GM12878 (cell line): ENCODE data around the gene FXYD4.

Source experiments
- CHD1 ChIP-seq: IDR thresholded peaks from 2 replicates; pipeline ENCODE4 v1.6.1; 2012; ENCODE audit warnings: low read depth, low read length, improper control_type of control experiment
- ETV6 ChIP-seq, 2 experiments: fragments of 450-650 bp in 1 of 2; IDR thresholded peaks in 1 of 2; conservative IDR thresholded peaks in 1 of 2; 2 replicates each; pipeline ENCODE4 v1.6.1; 2014; ENCODE audit warnings: antibody characterized with exemption in 1 of 2, borderline replicate concordance in 1 of 2, low read depth in 1 of 2, mild to moderate bottlenecking in 1 of 2, moderate library complexity in 1 of 2
- EZH2 ChIP-seq: IDR thresholded peaks from 2 replicates; pipeline ENCODE4 v1.6.1; 2012; ENCODE audit warnings: low read depth, mild to moderate bottlenecking, control low read depth, inconsistent platforms, low read length, borderline replicate concordance; ENCODE audit not compliant: control insufficient read depth
- NFIC ChIP-seq: IDR thresholded peaks from 2 replicates; pipeline ENCODE4 v1.6.1; 2012; ENCODE audit warnings: low read depth, mild to moderate bottlenecking, inconsistent platforms, low read length, moderate library complexity
- PAX5 ChIP-seq: IDR thresholded peaks from 2 replicates; pipeline ENCODE4 v1.6.1; 2011; ENCODE audit warnings: low read depth, low read length, borderline replicate concordance
- POLR2A ChIP-seq: IDR thresholded peaks from 2 replicates; pipeline ENCODE4 v1.6.1; 2011; ENCODE audit warnings: low read depth, mild to moderate bottlenecking, low read length
- POLR2AphosphoS5 ChIP-seq: IDR thresholded peaks from 2 replicates; pipeline ENCODE4 v1.6.1; 2011; ENCODE audit warnings: mild to moderate bottlenecking, low read length, inconsistent platforms
- TF ChIP-seq, protein P1 (sequence below): IDR thresholded peaks from 2 replicates; pipeline ENCODE4 v1.6.1; 2012; ENCODE audit warnings: low read depth, low read length, improper control_type of control experiment
- TF ChIP-seq, protein P2 (sequence below), 3 experiments: IDR thresholded peaks in 2 of 3; conservative IDR thresholded peaks in 1 of 3; 2 replicates each; pipeline ENCODE4 v1.5.1; 2011; ENCODE audit warnings: low read depth in 3 of 3, low read length in 3 of 3, mild to moderate bottlenecking in 3 of 3, control low read depth in 2 of 3, moderate library complexity in 2 of 3, inconsistent platforms in 1 of 3, mixed read lengths in 1 of 3; ENCODE audit not compliant: control insufficient read depth in 2 of 3, insufficient read depth in 1 of 3; ENCODE audit errors: extremely low read depth in 1 of 3
- TF ChIP-seq, protein P3 (sequence below): IDR thresholded peaks from 2 replicates; pipeline ENCODE4 v1.6.1; 2011; ENCODE audit warnings: borderline replicate concordance, low read depth, mild to moderate bottlenecking, moderate library complexity, mixed read lengths, low read length; ENCODE audit not compliant: insufficient read depth; ENCODE audit errors: extremely low read length
- TF ChIP-seq, protein P4 (sequence below): fragments of 450-650 bp; formaldehyde crosslinking; IDR thresholded peaks from 2 replicates; pipeline ENCODE4 v1.4.0; 2020; ENCODE audit warnings: mild to moderate bottlenecking, moderate library complexity

DNA sequence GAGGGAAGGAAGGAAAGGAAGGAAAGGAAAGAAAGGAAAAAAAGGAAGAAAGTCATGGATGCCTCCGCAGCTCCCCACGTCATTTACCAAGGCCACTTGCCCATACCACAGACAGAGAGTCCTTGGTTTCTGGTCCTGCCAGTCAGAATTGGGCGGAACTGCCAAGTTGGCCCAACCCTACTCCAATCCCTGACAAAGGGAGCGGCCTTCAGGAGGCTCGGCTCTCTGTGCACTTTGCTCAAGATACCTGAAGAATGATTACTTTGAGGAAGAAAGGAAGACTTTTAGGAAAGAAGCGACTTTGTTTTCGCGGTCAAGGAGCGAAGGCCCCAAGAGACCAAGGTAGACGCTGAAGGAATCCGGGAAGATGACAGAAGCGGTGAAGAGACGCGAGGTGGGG is 49.1 kb upstream of the FXYD4 start:
- TF ChIP-seq, protein P1, sequence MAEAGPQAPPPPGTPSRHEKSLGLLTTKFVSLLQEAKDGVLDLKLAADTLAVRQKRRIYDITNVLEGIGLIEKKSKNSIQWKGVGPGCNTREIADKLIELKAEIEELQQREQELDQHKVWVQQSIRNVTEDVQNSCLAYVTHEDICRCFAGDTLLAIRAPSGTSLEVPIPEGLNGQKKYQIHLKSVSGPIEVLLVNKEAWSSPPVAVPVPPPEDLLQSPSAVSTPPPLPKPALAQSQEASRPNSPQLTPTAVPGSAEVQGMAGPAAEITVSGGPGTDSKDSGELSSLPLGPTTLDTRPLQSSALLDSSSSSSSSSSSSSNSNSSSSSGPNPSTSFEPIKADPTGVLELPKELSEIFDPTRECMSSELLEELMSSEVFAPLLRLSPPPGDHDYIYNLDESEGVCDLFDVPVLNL: no peak
- TF ChIP-seq, protein P2, sequence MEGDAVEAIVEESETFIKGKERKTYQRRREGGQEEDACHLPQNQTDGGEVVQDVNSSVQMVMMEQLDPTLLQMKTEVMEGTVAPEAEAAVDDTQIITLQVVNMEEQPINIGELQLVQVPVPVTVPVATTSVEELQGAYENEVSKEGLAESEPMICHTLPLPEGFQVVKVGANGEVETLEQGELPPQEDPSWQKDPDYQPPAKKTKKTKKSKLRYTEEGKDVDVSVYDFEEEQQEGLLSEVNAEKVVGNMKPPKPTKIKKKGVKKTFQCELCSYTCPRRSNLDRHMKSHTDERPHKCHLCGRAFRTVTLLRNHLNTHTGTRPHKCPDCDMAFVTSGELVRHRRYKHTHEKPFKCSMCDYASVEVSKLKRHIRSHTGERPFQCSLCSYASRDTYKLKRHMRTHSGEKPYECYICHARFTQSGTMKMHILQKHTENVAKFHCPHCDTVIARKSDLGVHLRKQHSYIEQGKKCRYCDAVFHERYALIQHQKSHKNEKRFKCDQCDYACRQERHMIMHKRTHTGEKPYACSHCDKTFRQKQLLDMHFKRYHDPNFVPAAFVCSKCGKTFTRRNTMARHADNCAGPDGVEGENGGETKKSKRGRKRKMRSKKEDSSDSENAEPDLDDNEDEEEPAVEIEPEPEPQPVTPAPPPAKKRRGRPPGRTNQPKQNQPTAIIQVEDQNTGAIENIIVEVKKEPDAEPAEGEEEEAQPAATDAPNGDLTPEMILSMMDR (IDR thresholded peaks at IDR 0.05 in 2 of 3, conservative IDR thresholded peaks at IDR 0.05 in 1 of 3; ENCODE audit: control insufficient read depth in 2 of 3, extremely low read depth in 1 of 3, insufficient read depth in 1 of 3, low read depth in 3 of 3, low read length in 3 of 3): no peak
- TF ChIP-seq, protein P3, sequence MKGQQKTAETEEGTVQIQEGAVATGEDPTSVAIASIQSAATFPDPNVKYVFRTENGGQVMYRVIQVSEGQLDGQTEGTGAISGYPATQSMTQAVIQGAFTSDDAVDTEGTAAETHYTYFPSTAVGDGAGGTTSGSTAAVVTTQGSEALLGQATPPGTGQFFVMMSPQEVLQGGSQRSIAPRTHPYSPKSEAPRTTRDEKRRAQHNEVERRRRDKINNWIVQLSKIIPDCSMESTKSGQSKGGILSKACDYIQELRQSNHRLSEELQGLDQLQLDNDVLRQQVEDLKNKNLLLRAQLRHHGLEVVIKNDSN: no peak
- no peak for TF ChIP-seq EZH2
- TF ChIP-seq POLR2A: no peak
- TF ChIP-seq NFIC: no peak
- no peak for TF ChIP-seq CHD1
- TF ChIP-seq, protein P4, sequence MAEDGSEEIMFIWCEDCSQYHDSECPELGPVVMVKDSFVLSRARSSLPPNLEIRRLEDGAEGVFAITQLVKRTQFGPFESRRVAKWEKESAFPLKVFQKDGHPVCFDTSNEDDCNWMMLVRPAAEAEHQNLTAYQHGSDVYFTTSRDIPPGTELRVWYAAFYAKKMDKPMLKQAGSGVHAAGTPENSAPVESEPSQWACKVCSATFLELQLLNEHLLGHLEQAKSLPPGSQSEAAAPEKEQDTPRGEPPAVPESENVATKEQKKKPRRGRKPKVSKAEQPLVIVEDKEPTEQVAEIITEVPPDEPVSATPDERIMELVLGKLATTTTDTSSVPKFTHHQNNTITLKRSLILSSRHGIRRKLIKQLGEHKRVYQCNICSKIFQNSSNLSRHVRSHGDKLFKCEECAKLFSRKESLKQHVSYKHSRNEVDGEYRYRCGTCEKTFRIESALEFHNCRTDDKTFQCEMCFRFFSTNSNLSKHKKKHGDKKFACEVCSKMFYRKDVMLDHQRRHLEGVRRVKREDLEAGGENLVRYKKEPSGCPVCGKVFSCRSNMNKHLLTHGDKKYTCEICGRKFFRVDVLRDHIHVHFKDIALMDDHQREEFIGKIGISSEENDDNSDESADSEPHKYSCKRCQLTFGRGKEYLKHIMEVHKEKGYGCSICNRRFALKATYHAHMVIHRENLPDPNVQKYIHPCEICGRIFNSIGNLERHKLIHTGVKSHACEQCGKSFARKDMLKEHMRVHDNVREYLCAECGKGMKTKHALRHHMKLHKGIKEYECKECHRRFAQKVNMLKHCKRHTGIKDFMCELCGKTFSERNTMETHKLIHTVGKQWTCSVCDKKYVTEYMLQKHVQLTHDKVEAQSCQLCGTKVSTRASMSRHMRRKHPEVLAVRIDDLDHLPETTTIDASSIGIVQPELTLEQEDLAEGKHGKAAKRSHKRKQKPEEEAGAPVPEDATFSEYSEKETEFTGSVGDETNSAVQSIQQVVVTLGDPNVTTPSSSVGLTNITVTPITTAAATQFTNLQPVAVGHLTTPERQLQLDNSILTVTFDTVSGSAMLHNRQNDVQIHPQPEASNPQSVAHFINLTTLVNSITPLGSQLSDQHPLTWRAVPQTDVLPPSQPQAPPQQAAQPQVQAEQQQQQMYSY (CRISPR knock-in tag): no peak
- no peak for TF ChIP-seq POLR2AphosphoS5
- TF ChIP-seq ETV6 (conservative IDR thresholded peaks at IDR 0.05 in 1 of 2, IDR thresholded peaks at IDR 0.05 in 1 of 2; ENCODE audit: borderline replicate concordance in 1 of 2, low read depth in 1 of 2): no peak
- TF ChIP-seq PAX5: no peak
